Testis (tissue), 3 donors: ENCODE data around the gene OR10G3. TPM values are rescaled to one million over a fixed set of nuclear protein-coding genes. Genes with fewer than 3 reads are reported as not detected.

ENCODE experiments used
- DNase-seq: peaks from one replicate; pipeline ENCODE4 v3.0.0-alpha.2; 2019
- H3K27ac ChIP-seq, 2 donors: fragments of 200-600 bp; sonication (generic); one replicate each; pipeline ENCODE4 v1.5.1; 2019
- H3K27me3 ChIP-seq: fragments of 200-600 bp; sonication (generic); one replicate; pipeline ENCODE4 v1.5.1; 2019
- H3K36me3 ChIP-seq: fragments of 200-600 bp; sonication (generic); one replicate; pipeline ENCODE4 v1.5.1; 2017; ENCODE audit warnings: low read depth; ENCODE audit errors: missing control alignments
- H3K4me1 ChIP-seq: fragments of 200-600 bp; sonication (generic); one replicate; pipeline ENCODE4 v1.5.1; 2019
- H3K4me3 ChIP-seq, 2 donors: fragments of 200-600 bp; sonication (generic); one replicate each; pipeline ENCODE4 v1.5.1; 2017 to 2019
- H3K9me3 ChIP-seq: fragments of 200-600 bp; sonication (generic); one replicate; pipeline ENCODE4 v1.5.1; 2017
- CTCF ChIP-seq, 3 experiments: fragments of 450-650 bp in 2 of 3; fragments of 200-600 bp in 1 of 3; sonication (generic) in 1 of 3; IDR thresholded peaks; one replicate each; pipeline ENCODE4 v1.5.1; 2016 to 2019; ENCODE audit warnings: antibody characterized with exemption in 3 of 3, mild to moderate bottlenecking in 2 of 3, moderate library complexity in 1 of 3
- POLR2A ChIP-seq: fragments of 450-650 bp; IDR thresholded peaks from one replicate; pipeline ENCODE4 v1.6.1; 2017; ENCODE audit warnings: antibody characterized with exemption, mild to moderate bottlenecking, moderate library complexity
- WGBS, 2 donors: methylation state at CpG; one replicate each; pipeline ENCODE4 v1.1.5; 2018; 5-methylcytosine and 5-hydroxymethylcytosine counted together
- intact Hi-C: fragments of 100-400 bp; cut with DNase I; formaldehyde crosslinking; loops from one replicate; pipeline ENCODE4 v1.15.1; 2023; ENCODE audit warnings: low total_unique reads
- polyA plus RNA-seq: library from polyadenylated mRNA; stranded (reverse); fragments of 350-450 nt; fragmentation: Illumina TruSeq; extraction: RNeasy Lipid Tissue Mini Kit (QIAGEN cat#74804); gene quantifications from one replicate; pipeline ENCODE4 v1.2.3, GENCODE V29; 2014; ENCODE audit warnings: low read depth, low replicate concordance; ENCODE audit not compliant: insufficient read depth
- total RNA-seq, 2 donors: library from RNA; depleted of rRNA; stranded (reverse); fragments of >200 nt; gene quantifications; one replicate each; pipeline ENCODE4 v1.2.3, GENCODE V29; 2016

OR10G3 gene
- total and polyA plus RNA-seq, 3 donors from 2014 or later: not detected

GRCh38 chr14:21528381-21529348, 51.2 kb downstream of the OR10G3 start:
- Histone ChIP-seq H3K4me3 (no peak overlapping the region), H3K27ac (no peak overlapping the region), H3K9me3 (no peaks in the 10 kb centered on the region), H3K27me3 (no peaks in the 10 kb centered on the region), H3K4me1 (peaks cover 9% of the 10 kb centered on the region), H3K36me3 (no peaks in the 10 kb centered on the region)
- intact Hi-C loops: no loop called here
- WGBS, 2 donors: 82 to 89% methylated on average over 4 of the region's 4 CpGs
- DNase-seq: no peak
- TF ChIP-seq CTCF (IDR thresholded peaks at IDR 0.05) (no peak), POLR2A (no peak)

GRCh38 chr14:21527318-21527679, 52.6 kb downstream of the OR10G3 start:
- H3K4me3 ChIP-seq: peak overlapping the region in 1 of 2 donors; percentile 81

GRCh38 chr14:21526672-21527317, 53.1 kb downstream of the OR10G3 start:
- no peaks in the 10 kb centered on the region for H3K36me3 ChIP-seq
- DNase-seq: no peak
- no peak for TF ChIP-seq CTCF (IDR thresholded peaks at IDR 0.05)
- TF ChIP-seq POLR2A: no peak
- 14 to 16% methylated on average over 13 of the region's 13 CpGs for WGBS, 2 donors
- H3K4me3 ChIP-seq: peak overlapping the region; percentile 69 to 81
- intact Hi-C loops: no loop called here
- peaks cover 9% of the 10 kb centered on the region for H3K4me1 ChIP-seq
- no peak overlapping the region for H3K27ac ChIP-seq
- H3K9me3 ChIP-seq: no peaks in the 10 kb centered on the region
- H3K27me3 ChIP-seq: no peaks in the 10 kb centered on the region

More at GRCh38 chr14:21527318-21527679, 52.6 kb downstream of the OR10G3 start:
- Histone ChIP-seq H3K9me3 (no peaks in the 10 kb centered on the region), H3K27ac (no peak overlapping the region), H3K4me1 (peaks cover 9% of the 10 kb centered on the region), H3K36me3 (no peaks in the 10 kb centered on the region), H3K27me3 (no peaks in the 10 kb centered on the region)
- WGBS, 2 donors: 14 to 20% methylated on average over 1 of the region's 1 CpG
- intact Hi-C loops: no loop called here
- DNase-seq: no peak
- no peak for TF ChIP-seq CTCF (IDR thresholded peaks at IDR 0.05)
- no peak for TF ChIP-seq POLR2A

- intact Hi-C loops: no loop called here
- WGBS, 2 donors: 1% methylated on average over 27 to 43 of the region's 43 CpGs
- peak within 1 kb of the TSS; percentile 69 to 81 for H3K4me3 ChIP-seq
These were observed 53.8 kb downstream of the OR10G3 start, which contains the start of gene SALL2 for GRCh38 chr14:21525962-21526671. Gene SALL2 (minus strand): TSS chr14:21526346. CDS start chr14:21526127, 219 bp downstream.

More at GRCh38 chr14:21525962-21526671, 53.8 kb downstream of the OR10G3 start, which contains the start of gene SALL2:
- H3K27ac ChIP-seq: no peak within 1 kb of the TSS
- no peak for TF ChIP-seq POLR2A
- no peak for TF ChIP-seq CTCF (IDR thresholded peaks at IDR 0.05)
- H3K36me3 ChIP-seq: no peaks in the 10 kb centered on the region
- DNase-seq: peak; percentile 71
- H3K9me3 ChIP-seq: no peaks in the 10 kb centered on the region
- H3K27me3 ChIP-seq: no peaks in the 10 kb centered on the region
- H3K4me1 ChIP-seq: peaks cover 9% of the 10 kb centered on the region
